Kidney capillary endothelial cell (primary cell): ENCODE results near the gene SLC22A23.
A peak's percentile ranks its signal among the peaks of the same experiment; 100 is the strongest.

Source experiments
- DNase-seq: peaks from one replicate; pipeline ENCODE4 v3.0.0-alpha.2; 2018; ENCODE audit warnings: low spot score

Gene SLC22A23

GRCh38 chr6:3283241-3283640 is 173.6 kb downstream of the SLC22A23 start:
- DNase-seq: no peak

GRCh38 chr6:3282476-3283236 is 174.2 kb downstream of the SLC22A23 start:
- no peak for DNase-seq

- DNase-seq: peak; percentile 86
These were observed 175.0 kb downstream of the SLC22A23 start for GRCh38 chr6:3281631-3282475.

GRCh38 chr6:3280866-3281465 is 175.9 kb downstream of the SLC22A23 start:
- no peak for DNase-seq

GRCh38 chr6:3280091-3280490 is 176.8 kb downstream of the SLC22A23 start:
- DNase-seq: no peak

- DNase-seq: no peak
These were observed 178.2 kb downstream of the SLC22A23 start for GRCh38 chr6:3278691-3279090.

GRCh38 chr6:3277851-3278416 is 178.9 kb downstream of the SLC22A23 start:
- no peak for DNase-seq

- DNase-seq: no peak
These were observed 179.6 kb downstream of the SLC22A23 start for GRCh38 chr6:3277251-3277650.

- no peak for DNase-seq
These were observed 180.4 kb downstream of the SLC22A23 start for GRCh38 chr6:3276174-3277167.

- DNase-seq: no peak
These were observed 182.9 kb downstream of the SLC22A23 start for GRCh38 chr6:3273707-3274521.

GRCh38 chr6:3272911-3273547 is 183.8 kb downstream of the SLC22A23 start:
- no peak for DNase-seq

GRCh38 chr6:3271756-3272155 is 185.1 kb downstream of the SLC22A23 start:
- DNase-seq: no peak

- DNase-seq: no peak
These were observed 186.6 kb downstream of the SLC22A23 start for GRCh38 chr6:3270258-3270657.

- no peak for DNase-seq
These were observed 187.4 kb downstream of the SLC22A23 start for GRCh38 chr6:3269281-3269975.

GRCh38 chr6:3268680-3269079 is 188.2 kb downstream of the SLC22A23 start:
- no peak for DNase-seq

GRCh38 chr6:3267162-3267561 is 189.7 kb downstream of the SLC22A23 start:
- DNase-seq: no peak

- DNase-seq: no peak
These were observed 190.7 kb downstream of the SLC22A23 start for GRCh38 chr6:3266170-3266569.

GRCh38 chr6:3265671-3266070 is 191.2 kb downstream of the SLC22A23 start:
- DNase-seq: no peak

- no peak for DNase-seq
These were observed 192.5 kb downstream of the SLC22A23 start for GRCh38 chr6:3264356-3264755.
